Stomach (tissue), 4 donors: Measurements from ENCODE around the gene OPHN1.

ENCODE experiments used
- EP300 ChIP-seq: sonication (generic); formaldehyde crosslinking; IDR thresholded peaks from one replicate; pipeline ENCODE4 v1.6.1; 2017; ENCODE audit warnings: antibody characterized with exemption
- TF ChIP-seq, protein P1 (sequence below), 7 experiments: fragments of 450-650 bp in 4 of 7; fragments of 200-600 bp in 3 of 7; sonication (generic) in 3 of 7; IDR thresholded peaks; one replicate each; pipeline ENCODE4 v1.5.1; 2016 to 2019; ENCODE audit warnings: antibody characterized with exemption in 7 of 7, control low read depth in 2 of 7, mild to moderate bottlenecking in 1 of 7

- no peak for TF ChIP-seq EP300
- TF ChIP-seq, protein P1, sequence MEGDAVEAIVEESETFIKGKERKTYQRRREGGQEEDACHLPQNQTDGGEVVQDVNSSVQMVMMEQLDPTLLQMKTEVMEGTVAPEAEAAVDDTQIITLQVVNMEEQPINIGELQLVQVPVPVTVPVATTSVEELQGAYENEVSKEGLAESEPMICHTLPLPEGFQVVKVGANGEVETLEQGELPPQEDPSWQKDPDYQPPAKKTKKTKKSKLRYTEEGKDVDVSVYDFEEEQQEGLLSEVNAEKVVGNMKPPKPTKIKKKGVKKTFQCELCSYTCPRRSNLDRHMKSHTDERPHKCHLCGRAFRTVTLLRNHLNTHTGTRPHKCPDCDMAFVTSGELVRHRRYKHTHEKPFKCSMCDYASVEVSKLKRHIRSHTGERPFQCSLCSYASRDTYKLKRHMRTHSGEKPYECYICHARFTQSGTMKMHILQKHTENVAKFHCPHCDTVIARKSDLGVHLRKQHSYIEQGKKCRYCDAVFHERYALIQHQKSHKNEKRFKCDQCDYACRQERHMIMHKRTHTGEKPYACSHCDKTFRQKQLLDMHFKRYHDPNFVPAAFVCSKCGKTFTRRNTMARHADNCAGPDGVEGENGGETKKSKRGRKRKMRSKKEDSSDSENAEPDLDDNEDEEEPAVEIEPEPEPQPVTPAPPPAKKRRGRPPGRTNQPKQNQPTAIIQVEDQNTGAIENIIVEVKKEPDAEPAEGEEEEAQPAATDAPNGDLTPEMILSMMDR (IDR thresholded peaks at IDR 0.05): no peak
Observed at GRCh38 chrX:68403522-68403921, 29.8 kb downstream of the OPHN1 start.
